ENCODE results near the gene PCSK6.

DNA sequence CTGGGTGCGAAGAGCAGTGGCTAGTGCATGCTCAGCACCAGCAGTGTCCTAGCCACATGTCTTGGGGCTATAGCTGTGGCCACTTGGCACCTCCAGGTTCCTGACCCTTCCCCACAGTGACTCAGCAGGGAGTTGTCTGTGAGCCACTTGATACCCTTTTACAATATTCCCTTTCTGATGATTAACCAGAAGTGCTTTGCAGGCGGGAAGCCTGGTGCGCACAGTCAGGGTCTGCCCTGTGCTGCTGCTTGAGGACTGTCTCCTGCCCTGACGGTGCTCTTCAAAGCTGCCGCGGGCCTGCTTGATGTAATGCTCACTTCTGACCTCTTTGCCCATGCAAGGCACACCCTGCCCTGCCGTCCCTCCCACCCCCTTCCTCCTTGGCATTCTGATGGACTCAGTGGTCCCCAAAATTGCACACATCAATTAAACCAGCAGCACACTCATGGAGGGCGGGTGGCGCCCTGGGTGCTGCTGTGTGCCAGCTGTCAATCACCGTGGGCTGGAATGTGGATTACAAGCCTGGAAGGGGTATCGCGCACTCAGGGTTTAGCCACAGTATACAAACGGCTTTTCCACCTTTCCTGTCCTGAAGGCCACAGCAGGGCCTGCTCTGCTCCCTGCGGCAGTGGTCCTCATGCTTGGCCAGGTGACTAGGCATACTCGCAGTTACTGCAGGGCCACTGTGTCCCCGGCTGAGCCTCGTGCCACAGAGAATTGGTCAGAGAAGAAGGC lies 40.9 kb upstream of the PCSK6 start:
- TF ChIP-seq, protein P1, sequence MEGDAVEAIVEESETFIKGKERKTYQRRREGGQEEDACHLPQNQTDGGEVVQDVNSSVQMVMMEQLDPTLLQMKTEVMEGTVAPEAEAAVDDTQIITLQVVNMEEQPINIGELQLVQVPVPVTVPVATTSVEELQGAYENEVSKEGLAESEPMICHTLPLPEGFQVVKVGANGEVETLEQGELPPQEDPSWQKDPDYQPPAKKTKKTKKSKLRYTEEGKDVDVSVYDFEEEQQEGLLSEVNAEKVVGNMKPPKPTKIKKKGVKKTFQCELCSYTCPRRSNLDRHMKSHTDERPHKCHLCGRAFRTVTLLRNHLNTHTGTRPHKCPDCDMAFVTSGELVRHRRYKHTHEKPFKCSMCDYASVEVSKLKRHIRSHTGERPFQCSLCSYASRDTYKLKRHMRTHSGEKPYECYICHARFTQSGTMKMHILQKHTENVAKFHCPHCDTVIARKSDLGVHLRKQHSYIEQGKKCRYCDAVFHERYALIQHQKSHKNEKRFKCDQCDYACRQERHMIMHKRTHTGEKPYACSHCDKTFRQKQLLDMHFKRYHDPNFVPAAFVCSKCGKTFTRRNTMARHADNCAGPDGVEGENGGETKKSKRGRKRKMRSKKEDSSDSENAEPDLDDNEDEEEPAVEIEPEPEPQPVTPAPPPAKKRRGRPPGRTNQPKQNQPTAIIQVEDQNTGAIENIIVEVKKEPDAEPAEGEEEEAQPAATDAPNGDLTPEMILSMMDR (IDR thresholded peaks at IDR 0.05; ENCODE audit: insufficient read depth, low read length) = no peak
- no peak for TF ChIP-seq POLR2AphosphoS5 (IDR thresholded peaks at IDR 0.05; ENCODE audit: low read depth)

Data from HL-60 (cell line).